HepG2 (cell line): Measurements from ENCODE around the gene FCMR. TPM values are rescaled to one million over a fixed set of nuclear protein-coding genes. Genes with fewer than 3 reads are reported as not detected.

Experiments
- ATAC-seq: fragments of 200-7000 bp; cut with Tn5 transposase; 3 replicates; pipeline ENCODE4 v1.9.1; 2020; ENCODE audit warnings: mild to moderate bottlenecking, moderate library complexity
- BruUV-seq: library from RNA; stranded (reverse); fragments of 400-500 nt; replicated peaks from 2 replicates; lab custom pipeline; 2021; lab: Mats Ljungman, UMichigan
- CTCF ChIA-PET: fragments of 300-600 bp; formaldehyde crosslinking; extraction: SDS; loops from one replicate; lab custom pipeline; 2021; ENCODE audit warnings: low total read pairs, inconsistent platforms, low intra/inter-chr PET ratio; lab: Yijun Ruan, JAX
- POLR2A ChIA-PET: fragments of 350-600 bp; sonication (Branson Sonifier 250); formaldehyde crosslinking; loops from one replicate; lab custom pipeline; 2020; ENCODE audit warnings: antibody characterized with exemption, inconsistent platforms; lab: Yijun Ruan, JAX
- DNase-seq: peaks from one replicate; pipeline ENCODE4 v3.0.0-alpha.2; 2015; ENCODE audit warnings: low spot score
- FAIRE-seq: peaks from 3 replicates; lab custom pipeline; 2011; peaks lifted over from hg19 to GRCh38; lab: Jason Lieb, UNC
- H2AFZ ChIP-seq: one replicate; pipeline ENCODE4 v1.6.1; 2011; ENCODE audit warnings: low read length, inconsistent platforms
- H3K27ac ChIP-seq: fragments of 300-600 bp; 3 replicates; pipeline ENCODE4 v1.8.0; 2011; ENCODE audit warnings: mixed run types, mild to moderate bottlenecking, mixed read lengths, low read length, inconsistent platforms; ENCODE audit not compliant: insufficient read depth; ENCODE audit errors: extremely low read length
- H3K27me3 ChIP-seq, 2 experiments: fragments of 200-600 bp in 1 of 2; 2 replicates in 1 of 2; 3 replicates in 1 of 2; pipeline versions ENCODE4 v1.6.0 to v1.8.0; 2011; ENCODE audit warnings: low read length in 2 of 2, mild to moderate bottlenecking in 2 of 2, moderate library complexity in 2 of 2, inconsistent platforms in 1 of 2; ENCODE audit not compliant: insufficient read depth in 2 of 2, control insufficient read depth in 1 of 2
- H3K36me3 ChIP-seq, 2 experiments: fragments of 200-600 bp in 1 of 2; replicated peaks in 1 of 2; 2 replicates in 1 of 2; 3 replicates in 1 of 2; pipeline versions ENCODE4 v1.5.1 to v1.8.0; 2011; ENCODE audit warnings: low read length in 2 of 2, inconsistent platforms in 1 of 2; ENCODE audit not compliant: insufficient read depth in 2 of 2, control insufficient read depth in 1 of 2
- H3K4me1 ChIP-seq: 2 replicates; pipeline ENCODE4 v1.5.1; 2012; ENCODE audit warnings: low read length, inconsistent platforms; ENCODE audit not compliant: insufficient read depth
- H3K4me2 ChIP-seq: 2 replicates; pipeline ENCODE4 v1.6.0; 2011; ENCODE audit warnings: low read depth, low read length, inconsistent platforms
- H3K4me3 ChIP-seq, 3 experiments: fragments of 200-600 bp in 1 of 3; sonication (generic), shearing (Covaris generic) in 1 of 3; replicated peaks in 1 of 3; 2 replicates each; pipeline ENCODE4 v1.5.1; 2011 to 2016; ENCODE audit warnings: low read length in 3 of 3, inconsistent platforms in 2 of 3, low read depth in 2 of 3, mild to moderate bottlenecking in 2 of 3, control low read depth in 1 of 3, mixed read lengths in 1 of 3; ENCODE audit not compliant: insufficient read depth in 1 of 3
- H3K79me2 ChIP-seq: one replicate; pipeline ENCODE4 v1.6.1; 2011; ENCODE audit warnings: low read length, inconsistent platforms; ENCODE audit not compliant: insufficient read depth
- H3K9ac ChIP-seq: 2 replicates; pipeline ENCODE4 v1.6.0; 2011; ENCODE audit warnings: mild to moderate bottlenecking, low read depth, low read length, inconsistent platforms; ENCODE audit not compliant: insufficient read depth
- H3K9me3 ChIP-seq: 2 replicates; pipeline ENCODE4 v1.5.1; 2012; ENCODE audit warnings: mild to moderate bottlenecking, low read length
- H4K20me1 ChIP-seq: 2 replicates; pipeline ENCODE4 v1.6.0; 2011; ENCODE audit warnings: inconsistent platforms, mild to moderate bottlenecking, low read length, moderate library complexity; ENCODE audit not compliant: insufficient read depth
- FOXM1 ChIP-seq: sonication (generic); formaldehyde crosslinking; IDR thresholded peaks from 2 replicates; pipeline ENCODE4 v1.5.0; 2020; ENCODE audit warnings: missing genetic modification reagents
- KDM1A ChIP-seq: IDR thresholded peaks from 2 replicates; pipeline ENCODE4 v1.6.1; 2016; ENCODE audit warnings: missing compliant biosample characterization
- KDM3A ChIP-seq: IDR thresholded peaks from 2 replicates; pipeline ENCODE4 v1.6.1; 2018; ENCODE audit warnings: low read depth, missing compliant biosample characterization
- MEIS2 ChIP-seq: sonication (generic); formaldehyde crosslinking; IDR thresholded peaks from 2 replicates; pipeline ENCODE4 v1.9.0; 2021; ENCODE audit warnings: mild to moderate bottlenecking, missing genetic modification reagents
- MTA1 ChIP-seq: sonication (generic); formaldehyde crosslinking; IDR thresholded peaks from 2 replicates; pipeline ENCODE4 v1.4.0; 2020; ENCODE audit warnings: missing genetic modification reagents, mild to moderate bottlenecking, borderline replicate concordance
- NFAT5 ChIP-seq: sonication (generic); formaldehyde crosslinking; IDR thresholded peaks from 2 replicates; pipeline ENCODE4 v1.4.0; 2020; ENCODE audit warnings: missing genetic modification reagents
- PRMT3 ChIP-seq: sonication (generic); formaldehyde crosslinking; IDR thresholded peaks from 2 replicates; pipeline ENCODE4 v1.8.1; 2022; ENCODE audit warnings: low read depth, mild to moderate bottlenecking, moderate library complexity, missing genetic modification reagents, borderline replicate concordance
- RXRA ChIP-seq: sonication (generic); formaldehyde crosslinking; IDR thresholded peaks from 2 replicates; pipeline ENCODE4 v1.5.1; 2020; ENCODE audit warnings: missing genetic modification reagents
- ZFP90 ChIP-seq: sonication (generic); formaldehyde crosslinking; IDR thresholded peaks from 2 replicates; pipeline ENCODE4 v1.8.0; 2022; ENCODE audit warnings: missing genetic modification reagents, mild to moderate bottlenecking, inconsistent platforms, borderline replicate concordance
- ZMYM3 ChIP-seq: sonication (generic); formaldehyde crosslinking; IDR thresholded peaks from 2 replicates; pipeline ENCODE4 v1.5.1; 2020; ENCODE audit warnings: mild to moderate bottlenecking, missing genetic modification reagents
- ZNF253 ChIP-seq: sonication (generic); formaldehyde crosslinking; IDR thresholded peaks from 2 replicates; pipeline ENCODE4 v1.8.0; 2022; ENCODE audit warnings: mild to moderate bottlenecking, missing genetic modification reagents, borderline replicate concordance
- ZNF552 ChIP-seq: sonication (generic); formaldehyde crosslinking; IDR thresholded peaks from 2 replicates; pipeline ENCODE4 v1.9.0; 2022; ENCODE audit warnings: missing genetic modification reagents, mild to moderate bottlenecking, borderline replicate concordance
- ZNF629 ChIP-seq: sonication (generic); formaldehyde crosslinking; conservative IDR thresholded peaks from 2 replicates; pipeline ENCODE4 v1.5.0; 2020; ENCODE audit warnings: missing genetic modification reagents
- WGBS: methylation state at CpG from one replicate; pipeline ENCODE4 v1.1.6; 2017; ENCODE audit warnings: low lambda C conversion rate; 5-methylcytosine and 5-hydroxymethylcytosine counted together
- in situ Hi-C: cut with HindIII; loops from 2 replicates; pipeline ENCODE4 v1.10.0; 2017; ENCODE audit warnings: low pct_unique_long_range_greater_than_20kb; ENCODE audit not compliant: extremely low pct_ligation_motif_present
- intact Hi-C: fragments of 100-400 bp; cut with micrococcal nuclease; formaldehyde crosslinking; loops from one replicate; pipeline ENCODE4 v1.10.0; 2022; ENCODE audit not compliant: unreplicated experiment
- polyA plus RNA-seq, 8 experiments: library from polyadenylated mRNA; depleted of rRNA in 3 of 8; stranded (reverse) in 7 of 8; unstranded in 1 of 8; fragments of >200 nt; fragmentation: Illumina TruSeq in 4 of 8; extraction: Trizol in 4 of 8; gene quantifications; 2 replicates each; pipeline versions ENCODE4 v1.2.1 to v1.2.3, GENCODE V29; 2011 to 2016; ENCODE audit warnings: low read depth in 4 of 8, missing spikeins in 1 of 8, mixed read lengths in 1 of 8; ENCODE audit not compliant: insufficient read depth in 1 of 8
- total RNA-seq, 5 experiments: library from RNA; depleted of rRNA; stranded (reverse); fragments of >200 nt; fragmentation: Illumina TruSeq; extraction: Trizol; gene quantifications; 2 replicates each; pipeline ENCODE4 v1.2.3, GENCODE V29; 2016; ENCODE audit warnings: low read depth in 1 of 5

The FCMR gene
- total and polyA plus RNA-seq, 2 of the 13 experiments (the other 11 are each of a cell fraction or from before 2014, with no cell fraction given): not detected

- H4K20me1 ChIP-seq: no peaks in the 10 kb centered on the region
- no peaks in the 10 kb centered on the region for H3K27me3 ChIP-seq
- ATAC-seq (no peak), FAIRE-seq (no peak), DNase-seq (no peak)
- in situ Hi-C loops: no loop called here
- no peak overlapping the region for H2AFZ ChIP-seq
- H3K4me3 ChIP-seq: no peak overlapping the region
- H3K27ac ChIP-seq: no peak overlapping the region
- H3K4me2 ChIP-seq: no peak overlapping the region
- 0 out of 2 replicates have a peak, but pooled peaks cover 7% of the 10 kb centered on the region for H3K9me3 ChIP-seq
- H3K79me2 ChIP-seq: no peaks in the 10 kb centered on the region
- ChIA-PET CTCF (no interaction called here), POLR2A (no interaction called here)
- BruUV-seq: no TSS peak
- no peak overlapping the region for H3K9ac ChIP-seq
- no peak for TF ChIP-seq KDM3A (CRISPR knock-in tag)
- TF ChIP-seq ZNF552 (CRISPR knock-in tag): no peak
- no peak for TF ChIP-seq MTA1 (CRISPR knock-in tag)
- TF ChIP-seq ZNF629 (CRISPR knock-in tag): peak; percentile 93
- no peak for TF ChIP-seq RXRA (CRISPR knock-in tag)
- TF ChIP-seq MEIS2 (CRISPR knock-in tag): no peak
- no peak for TF ChIP-seq FOXM1 (CRISPR knock-in tag)
- TF ChIP-seq KDM1A: 0 out of 2 replicates have a peak, but pooled peaks have one; percentile 11
- TF ChIP-seq PRMT3 (CRISPR knock-in tag): no peak
- no peak for TF ChIP-seq NFAT5 (CRISPR knock-in tag)
- TF ChIP-seq ZMYM3 (CRISPR knock-in tag): peak; percentile 54; the same call in 1 of the 2 replicates
- no peak for TF ChIP-seq ZNF253 (CRISPR knock-in tag)
- no peak for TF ChIP-seq ZFP90
- no peaks in the 10 kb centered on the region for H3K36me3 ChIP-seq
- WGBS: 89% methylated on average over 3 of the region's 3 CpGs
- intact Hi-C loops: no loop called here
- peaks cover 99% of the 10 kb centered on the region for H3K4me1 ChIP-seq
Observed at GRCh38 chr1:206953126-206953525, 31.4 kb upstream of the FCMR start.
